Esophagus muscularis mucosa (tissue), 4 donors: ENCODE results near the gene RAI14. TPM values are rescaled to one million over a fixed set of nuclear protein-coding genes. Genes with fewer than 3 reads are reported as not detected.

Source experiments
- DNase-seq: peaks from one replicate; pipeline ENCODE4 v3.0.0-alpha.2; 2017; ENCODE audit errors: extremely low spot score
- H3K27ac ChIP-seq, 4 donors: fragments of 200-600 bp; sonication (generic); replicated peaks in 1 of 4; 1 replicate in 3 of 4; 2 replicates in 1 of 4; pipeline ENCODE4 v1.5.1; 2016 to 2019; ENCODE audit warnings: mild to moderate bottlenecking in 1 of 4
- H3K27me3 ChIP-seq, 4 donors: fragments of 200-600 bp; sonication (generic); one replicate each; pipeline versions ENCODE4 v1.5.1 to v1.6.0; 2016 to 2019
- H3K36me3 ChIP-seq, 4 donors: fragments of 200-600 bp; sonication (generic); one replicate each; pipeline ENCODE4 v1.5.1; 2016 to 2019
- H3K4me1 ChIP-seq, 4 donors: fragments of 200-600 bp; sonication (generic); one replicate each; pipeline ENCODE4 v1.5.1; 2016 to 2019
- H3K4me3 ChIP-seq, 4 donors: fragments of 200-600 bp; sonication (generic); 1 replicate in 2 of 4; 2 replicates in 2 of 4; pipeline ENCODE4 v1.5.1; 2016 to 2019; ENCODE audit warnings: mild to moderate bottlenecking in 4 of 4, moderate library complexity in 1 of 4
- H3K9me3 ChIP-seq, 4 donors: fragments of 200-600 bp; sonication (generic); 1 replicate in 3 of 4; 2 replicates in 1 of 4; pipeline ENCODE4 v1.5.1; 2016 to 2019
- CTCF ChIP-seq, 3 experiments: fragments of 200-600 bp in 2 of 3; fragments of 450-650 bp in 1 of 3; sonication (generic) in 2 of 3; IDR thresholded peaks; one replicate each; pipeline ENCODE4 v1.5.1; 2017 to 2019; ENCODE audit warnings: antibody characterized with exemption in 3 of 3, mild to moderate bottlenecking in 2 of 3, moderate library complexity in 1 of 3
- EP300 ChIP-seq: sonication (generic); formaldehyde crosslinking; IDR thresholded peaks from one replicate; pipeline ENCODE4 v1.6.1; 2017; ENCODE audit warnings: antibody characterized with exemption
- POLR2A ChIP-seq: fragments of 450-650 bp; IDR thresholded peaks from one replicate; pipeline ENCODE4 v1.6.1; 2017; ENCODE audit warnings: antibody characterized with exemption, moderate library complexity, mild to moderate bottlenecking, low read depth
- POLR2AphosphoS5 ChIP-seq, 2 donors: sonication (generic); formaldehyde crosslinking; IDR thresholded peaks; one replicate each; pipeline ENCODE4 v1.6.1; 2017; ENCODE audit warnings: antibody characterized with exemption in 2 of 2
- WGBS: methylation state at CpG from one replicate; pipeline ENCODE4 v1.1.5; 2018; 5-methylcytosine and 5-hydroxymethylcytosine counted together
- intact Hi-C: fragments of 100-400 bp; cut with DNase I; formaldehyde crosslinking; loops from one replicate; pipeline ENCODE4 v1.15.1; 2023
- total RNA-seq, 4 donors: library from RNA; depleted of rRNA; stranded (reverse); fragments of >200 nt; gene quantifications; one replicate each; pipeline versions ENCODE4 v1.1.0 to v1.2.1, GENCODE V29; 2016

The RAI14 gene
- total RNA-seq, result 10 to 100 TPM; 57.3 to 76.4 (median 68.1) TPM

- no peak for DNase-seq
- intact Hi-C loops, result loop anchor here (5.0 kb wide), 3 partner anchors 134 to 256 kb away; no protein-coding TSS in a partner anchor
- WGBS, result under 1% methylated on average over 52 of the region's 79 CpGs
- Histone ChIP-seq H3K4me1 (peaks cover 16 to 37% (median 31%) of the 10 kb centered on the region in 4 donors), H3K27me3 (no peaks in the 10 kb centered on the region), H3K27ac (peak within 1 kb of the TSS; percentile 90 to 98 (median 94)), H3K9me3 (no peaks in the 10 kb centered on the region), H3K36me3 (no peaks in the 10 kb centered on the region), H3K4me3 (peak within 1 kb of the TSS; percentile 65 to 98 (median 86))
- peak; percentile 16 to 24 (median 20) for TF ChIP-seq CTCF (IDR thresholded peaks at IDR 0.05)
- TF ChIP-seq POLR2AphosphoS5 (IDR thresholded peaks at IDR 0.05), result peak; percentile 80 to 88
- TF ChIP-seq EP300, result no peak
- TF ChIP-seq POLR2A, result peak; percentile 64
Observed at GRCh38 chr5:34656001-34656699, at the start of gene RAI14. Gene RAI14, plus strand, starts transcription at chr5:34656328. Its CDS starts 30,592 bp downstream, at chr5:34686920.

- WGBS, result 74% methylated on average over 3 of the region's 3 CpGs
- DNase-seq, result no peak
- Histone ChIP-seq H3K27ac (peak overlapping the region; percentile 29 to 67 (median 39)), H3K9me3 (no peaks in the 10 kb centered on the region), H3K27me3 (no peaks in the 10 kb centered on the region), H3K4me1 (peaks cover 5 to 17% (median 16%) of the 10 kb centered on the region in 4 donors), H3K36me3 (no peaks in the 10 kb centered on the region), H3K4me3 (no peak overlapping the region)
- intact Hi-C loops, result no loop called here
- TF ChIP-seq POLR2AphosphoS5 (IDR thresholded peaks at IDR 0.05) (no peak), POLR2A (no peak), CTCF (IDR thresholded peaks at IDR 0.05) (no peak), EP300 (no peak)
Observed at GRCh38 chr5:34608368-34608767, 47.8 kb upstream of the RAI14 start.

GRCh38 chr5:34608859-34609648, 47.1 kb upstream of the RAI14 start:
- no peak overlapping the region for H3K4me3 ChIP-seq
- H3K9me3 ChIP-seq, result no peaks in the 10 kb centered on the region
- intact Hi-C loops, result no loop called here
- no peaks in the 10 kb centered on the region for H3K36me3 ChIP-seq
- DNase-seq, result no peak
- TF ChIP-seq POLR2A, result no peak
- TF ChIP-seq POLR2AphosphoS5 (IDR thresholded peaks at IDR 0.05), result no peak
- TF ChIP-seq CTCF (IDR thresholded peaks at IDR 0.05), result no peak
- TF ChIP-seq EP300, result no peak
- H3K4me1 ChIP-seq, result peaks cover 5 to 17% (median 16%) of the 10 kb centered on the region in 4 donors
- no peaks in the 10 kb centered on the region for H3K27me3 ChIP-seq
- 19% methylated on average over 3 of the region's 3 CpGs for WGBS
- H3K27ac ChIP-seq, result peak overlapping the region; percentile 29 to 67 (median 39)

- Histone ChIP-seq H3K27ac (peak overlapping the region in 1 of 4 donors; percentile 32), H3K4me3 (no peak overlapping the region), H3K4me1 (peaks cover 5 to 17% (median 16%) of the 10 kb centered on the region in 4 donors), H3K9me3 (no peaks in the 10 kb centered on the region), H3K36me3 (no peaks in the 10 kb centered on the region), H3K27me3 (no peaks in the 10 kb centered on the region)
- TF ChIP-seq POLR2A (no peak), POLR2AphosphoS5 (IDR thresholded peaks at IDR 0.05) (no peak), EP300 (no peak), CTCF (IDR thresholded peaks at IDR 0.05) (no peak)
- intact Hi-C loops, result no loop called here
- no peak for DNase-seq
- 86% methylated on average over 6 of the region's 6 CpGs for WGBS
Observed at GRCh38 chr5:34609951-34610441, 46.1 kb upstream of the RAI14 start.
